ENCODE results near the gene MTRR. TPM values are rescaled to one million over a fixed set of nuclear protein-coding genes. Genes with fewer than 3 reads are reported as not detected.
A peak's percentile ranks its signal among the peaks of the same experiment; 100 is the strongest.

The MTRR gene
- total and polyA plus RNA-seq, 2 experiments from 2014 or later, result 24.8 to 28.0 TPM

DNA sequence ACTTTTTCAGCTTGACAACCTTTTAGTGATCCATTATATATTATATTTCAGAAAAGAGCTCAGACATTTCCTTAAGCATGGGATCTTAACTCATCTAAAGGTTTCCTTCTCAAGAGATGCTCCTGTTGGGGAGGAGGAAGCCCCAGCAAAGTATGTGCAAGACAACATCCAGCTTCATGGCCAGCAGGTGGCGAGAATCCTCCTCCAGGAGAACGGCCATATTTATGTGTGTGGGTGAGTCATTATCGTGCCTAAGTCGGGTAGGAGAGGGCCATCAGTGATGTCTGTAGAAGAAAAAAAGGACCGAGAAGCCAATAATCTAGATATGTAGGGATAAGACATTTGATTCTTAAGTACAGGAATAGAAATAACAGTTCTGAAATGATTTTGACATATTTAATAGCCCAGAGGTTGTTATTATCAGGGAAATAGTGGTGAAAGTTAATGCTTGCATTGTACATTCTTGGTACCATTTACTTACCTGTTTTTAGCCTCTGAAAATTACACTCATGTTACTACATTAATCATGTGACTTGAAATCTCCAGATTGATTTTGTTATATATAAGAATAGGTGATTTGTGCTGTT lies 28.2 kb downstream of the MTRR start:
- Histone ChIP-seq H3K4me2 (no peak overlapping the region), H3K79me2 (no peaks in the 10 kb centered on the region), H3K27ac (no peak overlapping the region), H2AFZ (no peak overlapping the region), H3K36me3 (replicated peaks; ENCODE audit: insufficient read depth, low read depth) (no peaks in the 10 kb centered on the region), H3K9me3 (ENCODE audit: low read depth) (no peaks in the 10 kb centered on the region), H3K4me1 (ENCODE audit: insufficient read depth) (peaks cover 4% of the 10 kb centered on the region), H3K9me2 (replicated peaks; ENCODE audit: insufficient read depth) (no peaks in the 10 kb centered on the region), H3K4me3 (no peak overlapping the region), H4K20me1 (ENCODE audit: insufficient read depth, poor library complexity, severe bottlenecking) (no peaks in the 10 kb centered on the region), H3K27me3 (no peaks in the 10 kb centered on the region)
- 85% methylated on average over 5 of the region's 5 CpGs for WGBS (ENCODE audit: low lambda C conversion rate, missing lambda C conversion rate)
- TF ChIP-seq, protein P1, sequence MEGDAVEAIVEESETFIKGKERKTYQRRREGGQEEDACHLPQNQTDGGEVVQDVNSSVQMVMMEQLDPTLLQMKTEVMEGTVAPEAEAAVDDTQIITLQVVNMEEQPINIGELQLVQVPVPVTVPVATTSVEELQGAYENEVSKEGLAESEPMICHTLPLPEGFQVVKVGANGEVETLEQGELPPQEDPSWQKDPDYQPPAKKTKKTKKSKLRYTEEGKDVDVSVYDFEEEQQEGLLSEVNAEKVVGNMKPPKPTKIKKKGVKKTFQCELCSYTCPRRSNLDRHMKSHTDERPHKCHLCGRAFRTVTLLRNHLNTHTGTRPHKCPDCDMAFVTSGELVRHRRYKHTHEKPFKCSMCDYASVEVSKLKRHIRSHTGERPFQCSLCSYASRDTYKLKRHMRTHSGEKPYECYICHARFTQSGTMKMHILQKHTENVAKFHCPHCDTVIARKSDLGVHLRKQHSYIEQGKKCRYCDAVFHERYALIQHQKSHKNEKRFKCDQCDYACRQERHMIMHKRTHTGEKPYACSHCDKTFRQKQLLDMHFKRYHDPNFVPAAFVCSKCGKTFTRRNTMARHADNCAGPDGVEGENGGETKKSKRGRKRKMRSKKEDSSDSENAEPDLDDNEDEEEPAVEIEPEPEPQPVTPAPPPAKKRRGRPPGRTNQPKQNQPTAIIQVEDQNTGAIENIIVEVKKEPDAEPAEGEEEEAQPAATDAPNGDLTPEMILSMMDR (IDR thresholded peaks at IDR 0.05; ENCODE audit: poor library complexity), result peak; percentile 37
- no peak for TF ChIP-seq EZH2 (IDR thresholded peaks at IDR 0.05; ENCODE audit: borderline replicate concordance)
- DNase-seq (ENCODE audit: low spot score), result peak; percentile 40

DNA sequence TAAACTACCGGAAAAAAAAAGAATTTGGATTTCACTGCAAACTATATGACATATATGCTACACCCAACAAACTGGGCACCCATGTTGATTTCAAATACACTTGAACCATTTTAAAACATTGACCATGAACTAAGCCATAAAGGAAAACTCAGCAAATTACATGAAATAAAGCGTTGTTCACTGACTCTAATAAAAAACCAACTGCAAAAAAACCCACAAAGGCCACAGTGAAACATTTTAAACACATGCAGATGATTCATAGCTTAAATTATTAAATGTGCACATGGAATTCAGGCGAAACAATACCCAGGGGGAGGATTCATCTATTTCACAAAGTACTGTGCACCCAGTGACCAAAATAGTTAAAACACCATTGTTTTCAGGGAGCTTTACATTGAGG lies 33.3 kb downstream of the MTRR start:
- no peak for TF ChIP-seq EZH2phosphoT487 (IDR thresholded peaks at IDR 0.05; ENCODE audit: low read depth, severe bottlenecking, unreplicated experiment)
- TF ChIP-seq, protein P1 (IDR thresholded peaks at IDR 0.05; ENCODE audit: poor library complexity), result no peak
- no peak for TF ChIP-seq EZH2 (IDR thresholded peaks at IDR 0.05; ENCODE audit: borderline replicate concordance)
- no peaks in the 10 kb centered on the region for H3K79me2 ChIP-seq
- H3K4me3 ChIP-seq, result no peak overlapping the region
- H4K20me1 ChIP-seq (ENCODE audit: insufficient read depth, poor library complexity, severe bottlenecking), result no peaks in the 10 kb centered on the region
- H3K27me3 ChIP-seq, result no peaks in the 10 kb centered on the region
- no peak overlapping the region for H2AFZ ChIP-seq
- no peaks in the 10 kb centered on the region for H3K9me3 ChIP-seq (ENCODE audit: low read depth)
- WGBS (ENCODE audit: low lambda C conversion rate, missing lambda C conversion rate), result 100% methylated on average over 3 of the region's 3 CpGs
- H3K4me1 ChIP-seq (ENCODE audit: insufficient read depth), result no peaks in the 10 kb centered on the region
- H3K4me2 ChIP-seq, result no peak overlapping the region
- H3K27ac ChIP-seq, result no peak overlapping the region
- no peaks in the 10 kb centered on the region for H3K36me3 ChIP-seq (replicated peaks; ENCODE audit: insufficient read depth, low read depth)
- H3K9me2 ChIP-seq (replicated peaks; ENCODE audit: insufficient read depth), result no peaks in the 10 kb centered on the region
- no peak for DNase-seq (ENCODE audit: low spot score)

DNA sequence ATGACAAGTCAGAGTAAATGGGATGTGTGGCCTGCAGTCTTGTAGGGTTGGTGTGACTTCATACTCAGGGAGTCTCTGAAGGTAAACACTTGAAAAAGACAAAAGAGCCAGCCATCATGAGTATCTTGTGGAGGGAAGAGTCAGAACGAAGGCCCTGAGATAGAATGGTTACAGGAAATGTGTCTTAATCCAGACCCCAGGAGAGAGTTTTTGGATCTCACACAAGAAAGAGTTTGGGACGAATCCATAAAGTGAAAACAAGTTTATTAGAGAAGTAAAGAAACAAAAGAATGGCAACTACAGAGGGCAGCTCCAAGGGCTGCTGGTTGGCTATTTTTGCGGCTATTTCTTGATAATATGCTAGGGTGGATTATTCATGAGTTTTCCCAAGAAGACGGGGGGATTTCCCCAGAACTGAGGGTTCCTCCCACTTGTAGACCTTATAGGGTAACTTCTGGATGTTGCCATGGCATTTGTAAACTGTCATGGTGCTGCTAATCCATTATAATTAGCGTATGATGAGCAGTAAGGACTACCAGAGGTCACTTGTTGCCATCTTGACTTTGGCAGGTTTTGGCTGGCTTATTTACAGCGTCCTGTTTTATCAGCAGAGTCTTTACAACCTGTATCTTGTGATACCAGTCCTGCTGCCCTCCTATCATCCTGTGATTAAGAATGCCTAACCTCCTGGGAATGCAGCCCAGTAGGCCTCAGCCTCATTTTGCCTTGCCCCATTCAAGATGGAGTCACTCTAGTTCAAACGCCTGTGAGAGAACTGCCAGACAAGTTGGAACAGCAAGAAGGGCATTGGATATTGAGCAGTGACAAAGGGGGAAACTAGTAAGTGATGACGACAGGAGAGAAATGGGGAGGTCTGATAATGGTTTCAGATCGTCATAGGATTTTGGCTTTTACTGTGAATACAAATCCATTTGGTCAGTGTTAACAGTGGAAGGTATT lies 34.0 kb downstream of the MTRR start:
- H3K9me2 ChIP-seq (replicated peaks; ENCODE audit: insufficient read depth), result no peaks in the 10 kb centered on the region
- no peaks in the 10 kb centered on the region for H3K4me1 ChIP-seq (ENCODE audit: insufficient read depth)
- H3K36me3 ChIP-seq (replicated peaks; ENCODE audit: insufficient read depth, low read depth), result no peaks in the 10 kb centered on the region
- H3K27me3 ChIP-seq, result no peaks in the 10 kb centered on the region
- no peak for DNase-seq (ENCODE audit: low spot score)
- TF ChIP-seq EZH2phosphoT487 (IDR thresholded peaks at IDR 0.05; ENCODE audit: low read depth, severe bottlenecking, unreplicated experiment) (no peak), EZH2 (IDR thresholded peaks at IDR 0.05; ENCODE audit: borderline replicate concordance) (no peak)
- TF ChIP-seq, protein P1 (IDR thresholded peaks at IDR 0.05; ENCODE audit: poor library complexity), result no peak
- H3K27ac ChIP-seq, result no peak overlapping the region
- H3K79me2 ChIP-seq, result no peaks in the 10 kb centered on the region
- 98% methylated on average over 9 of the region's 9 CpGs for WGBS (ENCODE audit: low lambda C conversion rate, missing lambda C conversion rate)
- H2AFZ ChIP-seq, result no peak overlapping the region
- no peaks in the 10 kb centered on the region for H3K9me3 ChIP-seq (ENCODE audit: low read depth)
- no peak overlapping the region for H3K4me2 ChIP-seq
- no peak overlapping the region for H3K4me3 ChIP-seq
- no peaks in the 10 kb centered on the region for H4K20me1 ChIP-seq (ENCODE audit: insufficient read depth, poor library complexity, severe bottlenecking)

Data from hepatocyte (in vitro differentiated cells).